Fibroblast of lung (primary cell): ENCODE measurements around the gene TPX2. TPM values are rescaled to one million over a fixed set of nuclear protein-coding genes. Genes with fewer than 3 reads are reported as not detected.
A peak's percentile ranks its signal among the peaks of the same experiment; 100 is the strongest.

ENCODE experiments used
- DNase-seq, 2 donors: peaks; one replicate each; pipeline versions ENCODE4 v3.0.0 to v3.0.0-alpha.2; 2010; ENCODE audit warnings: low read depth in 2 of 2
- H2AFZ ChIP-seq: 2 replicates; pipeline ENCODE4 v1.5.1; 2012; ENCODE audit warnings: low read length, control low read depth, inconsistent platforms
- H3K27ac ChIP-seq: 2 replicates; pipeline ENCODE4 v1.5.1; 2011; ENCODE audit warnings: low read length, control low read depth; ENCODE audit not compliant: insufficient read depth
- H3K27me3 ChIP-seq: 2 replicates; pipeline ENCODE4 v1.5.1; 2011; ENCODE audit warnings: mild to moderate bottlenecking, low read length; ENCODE audit not compliant: control insufficient read depth, insufficient read depth
- H3K36me3 ChIP-seq: 2 replicates; pipeline ENCODE4 v1.5.1; 2011; ENCODE audit warnings: low read length; ENCODE audit not compliant: control insufficient read depth, insufficient read depth
- H3K4me1 ChIP-seq: 2 replicates; pipeline ENCODE4 v1.5.1; 2011; ENCODE audit warnings: low read length; ENCODE audit not compliant: control insufficient read depth, insufficient read depth; ENCODE audit errors: extremely low read depth
- H3K4me2 ChIP-seq: 2 replicates; pipeline ENCODE4 v1.5.1; 2011; ENCODE audit warnings: low read length, control low read depth; ENCODE audit not compliant: insufficient read depth; ENCODE audit errors: extremely low read depth
- H3K4me3 ChIP-seq, 4 experiments: fragments of 200-600 bp in 1 of 4; sonication (generic) in 1 of 4; replicated peaks in 1 of 4; 2 replicates each; pipeline ENCODE4 v1.5.1; 2011 to 2016; ENCODE audit warnings: low read length in 4 of 4, low read depth in 3 of 4, mild to moderate bottlenecking in 3 of 4, control low read depth in 2 of 4, inconsistent platforms in 1 of 4, mixed read lengths in 1 of 4; ENCODE audit not compliant: insufficient read depth in 1 of 4; ENCODE audit errors: control extremely low read depth in 1 of 4
- H3K79me2 ChIP-seq: 2 replicates; pipeline ENCODE4 v1.5.1; 2012; ENCODE audit warnings: mild to moderate bottlenecking, low read length, inconsistent platforms; ENCODE audit not compliant: control insufficient read depth, insufficient read depth
- H3K9ac ChIP-seq: 2 replicates; pipeline ENCODE4 v1.5.1; 2011; ENCODE audit warnings: mild to moderate bottlenecking, low read length, control low read depth; ENCODE audit not compliant: insufficient read depth
- H3K9me3 ChIP-seq: 2 replicates; pipeline ENCODE4 v1.5.1; 2012; ENCODE audit warnings: low read depth, low read length; ENCODE audit not compliant: control insufficient read depth, insufficient read depth
- H4K20me1 ChIP-seq: 2 replicates; pipeline ENCODE4 v1.5.1; 2011; ENCODE audit warnings: low read length; ENCODE audit not compliant: control insufficient read depth, insufficient read depth; ENCODE audit errors: extremely low read depth
- EZH2 ChIP-seq: IDR thresholded peaks from 2 replicates; pipeline ENCODE4 v1.5.1; 2012; ENCODE audit warnings: low read length, control low read depth, mild to moderate bottlenecking; ENCODE audit errors: missing control alignments
- polyA plus RNA-seq, 2 donors: library from polyadenylated mRNA; depleted of rRNA in 1 of 2; stranded (reverse) in 1 of 2; unstranded in 1 of 2; fragments of >200 nt; gene quantifications; 2 replicates each; pipeline ENCODE4 v1.2.1, GENCODE V29; 2011 to 2012; ENCODE audit warnings: missing spikeins in 1 of 2
- total RNA-seq: library from RNA; depleted of rRNA; stranded (reverse); fragments of >200 nt; gene quantifications from 2 replicates; pipeline ENCODE4 v1.2.1, GENCODE V29; 2014
- TF ChIP-seq, protein P1 (sequence below), 2 donors: IDR thresholded peaks in 1 of 2; conservative IDR thresholded peaks in 1 of 2; 1 replicate in 1 of 2; 2 replicates in 1 of 2; pipeline ENCODE4 v1.5.1; 2011 to 2012; ENCODE audit warnings: low read length in 2 of 2, control low read depth in 1 of 2, inconsistent platforms in 1 of 2, low read depth in 1 of 2, mild to moderate bottlenecking in 1 of 2

The TPX2 gene
- total and polyA plus RNA-seq, 2 donors (not counting 1 experiment from before 2014, with no cell fraction given) = 19.9 to 21.0 TPM

- TF ChIP-seq EZH2 = no peak
- TF ChIP-seq, protein P1, sequence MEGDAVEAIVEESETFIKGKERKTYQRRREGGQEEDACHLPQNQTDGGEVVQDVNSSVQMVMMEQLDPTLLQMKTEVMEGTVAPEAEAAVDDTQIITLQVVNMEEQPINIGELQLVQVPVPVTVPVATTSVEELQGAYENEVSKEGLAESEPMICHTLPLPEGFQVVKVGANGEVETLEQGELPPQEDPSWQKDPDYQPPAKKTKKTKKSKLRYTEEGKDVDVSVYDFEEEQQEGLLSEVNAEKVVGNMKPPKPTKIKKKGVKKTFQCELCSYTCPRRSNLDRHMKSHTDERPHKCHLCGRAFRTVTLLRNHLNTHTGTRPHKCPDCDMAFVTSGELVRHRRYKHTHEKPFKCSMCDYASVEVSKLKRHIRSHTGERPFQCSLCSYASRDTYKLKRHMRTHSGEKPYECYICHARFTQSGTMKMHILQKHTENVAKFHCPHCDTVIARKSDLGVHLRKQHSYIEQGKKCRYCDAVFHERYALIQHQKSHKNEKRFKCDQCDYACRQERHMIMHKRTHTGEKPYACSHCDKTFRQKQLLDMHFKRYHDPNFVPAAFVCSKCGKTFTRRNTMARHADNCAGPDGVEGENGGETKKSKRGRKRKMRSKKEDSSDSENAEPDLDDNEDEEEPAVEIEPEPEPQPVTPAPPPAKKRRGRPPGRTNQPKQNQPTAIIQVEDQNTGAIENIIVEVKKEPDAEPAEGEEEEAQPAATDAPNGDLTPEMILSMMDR (conservative IDR thresholded peaks at IDR 0.05 in 1 of 2, IDR thresholded peaks at IDR 0.05 in 1 of 2; ENCODE audit: low read depth in 1 of 2, low read length in 2 of 2) = no peak
- H3K79me2 ChIP-seq = no peaks in the 10 kb centered on the region
- H3K27me3 ChIP-seq = no peaks in the 10 kb centered on the region
- no peak overlapping the region for H3K27ac ChIP-seq
- no peak overlapping the region for H3K4me3 ChIP-seq
- H3K36me3 ChIP-seq = no peaks in the 10 kb centered on the region
- H4K20me1 ChIP-seq = no peaks in the 10 kb centered on the region
- H3K4me2 ChIP-seq = no peak overlapping the region
- no peak overlapping the region for H2AFZ ChIP-seq
- no peak for DNase-seq
- peaks cover 14% of the 10 kb centered on the region for H3K4me1 ChIP-seq
- no peak overlapping the region for H3K9ac ChIP-seq
- no peaks in the 10 kb centered on the region for H3K9me3 ChIP-seq
Observed at GRCh38 chr20:31831771-31832306, 92.7 kb downstream of the TPX2 start.

- no peak overlapping the region for H3K9ac ChIP-seq
- no peaks in the 10 kb centered on the region for H3K79me2 ChIP-seq
- peaks cover 28% of the 10 kb centered on the region for H3K4me1 ChIP-seq
- no peaks in the 10 kb centered on the region for H3K9me3 ChIP-seq
- H3K4me3 ChIP-seq = no peak overlapping the region
- H4K20me1 ChIP-seq = no peaks in the 10 kb centered on the region
- no peak overlapping the region for H3K4me2 ChIP-seq
- TF ChIP-seq, protein P1 (conservative IDR thresholded peaks at IDR 0.05 in 1 of 2, IDR thresholded peaks at IDR 0.05 in 1 of 2; ENCODE audit: low read depth in 1 of 2, low read length in 2 of 2) = peak; percentile 68 to 92
- TF ChIP-seq EZH2 = no peak
- no peak overlapping the region for H3K27ac ChIP-seq
- no peaks in the 10 kb centered on the region for H3K36me3 ChIP-seq
- H2AFZ ChIP-seq = no peak overlapping the region
- H3K27me3 ChIP-seq = no peaks in the 10 kb centered on the region
- DNase-seq = peak in 1 of 2 donors; percentile 43
Observed at GRCh38 chr20:31833130-31833930, 94.2 kb downstream of the TPX2 start.

- Histone ChIP-seq H3K9me3 (no peaks in the 10 kb centered on the region), H3K4me3 (no peak overlapping the region), H3K27ac (no peak overlapping the region), H2AFZ (no peak overlapping the region), H3K4me1 (peaks cover 30% of the 10 kb centered on the region), H3K79me2 (no peaks in the 10 kb centered on the region), H3K4me2 (no peak overlapping the region), H3K36me3 (no peaks in the 10 kb centered on the region), H3K9ac (no peak overlapping the region), H4K20me1 (no peaks in the 10 kb centered on the region), H3K27me3 (no peaks in the 10 kb centered on the region)
- TF ChIP-seq EZH2 = no peak
- TF ChIP-seq, protein P1 (conservative IDR thresholded peaks at IDR 0.05 in 1 of 2, IDR thresholded peaks at IDR 0.05 in 1 of 2; ENCODE audit: low read depth in 1 of 2, low read length in 2 of 2) = no peak
- no peak for DNase-seq
Observed at GRCh38 chr20:31833931-31834521, 94.9 kb downstream of the TPX2 start.
